WI38 (cell line): ENCODE data around the gene LMCD1.

ENCODE experiments used
- H3K4me3 ChIP-seq: 2 replicates; pipeline ENCODE4 v1.5.1; 2011; ENCODE audit warnings: low read depth, mild to moderate bottlenecking, control low read depth, low read length
- TF ChIP-seq, protein P1 (sequence below): IDR thresholded peaks from 2 replicates; pipeline ENCODE4 v1.5.1; 2012; ENCODE audit warnings: low read depth, mild to moderate bottlenecking, control low read depth, low read length

The LMCD1 gene

DNA sequence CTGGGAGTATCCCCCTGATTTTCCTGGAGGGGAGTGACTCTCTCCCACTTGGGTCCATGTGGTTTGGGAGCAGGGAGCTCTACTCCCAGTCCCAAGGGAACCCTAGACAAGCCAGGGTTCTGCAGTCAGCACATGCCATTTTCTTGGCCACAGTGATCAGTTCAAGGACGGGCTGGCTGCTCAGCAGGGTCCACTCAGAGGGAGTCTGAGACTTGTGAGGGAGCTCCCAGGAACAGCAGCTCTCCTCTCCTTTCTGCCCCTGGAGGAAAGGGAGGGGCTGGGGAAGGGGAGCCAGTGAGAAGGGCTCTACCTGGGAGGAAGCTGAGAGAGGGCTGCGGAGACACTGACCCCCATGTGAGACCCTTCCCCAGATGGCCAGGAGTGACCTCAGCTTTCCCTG lies 29.1 kb upstream of the LMCD1 start:
- TF ChIP-seq, protein P1, sequence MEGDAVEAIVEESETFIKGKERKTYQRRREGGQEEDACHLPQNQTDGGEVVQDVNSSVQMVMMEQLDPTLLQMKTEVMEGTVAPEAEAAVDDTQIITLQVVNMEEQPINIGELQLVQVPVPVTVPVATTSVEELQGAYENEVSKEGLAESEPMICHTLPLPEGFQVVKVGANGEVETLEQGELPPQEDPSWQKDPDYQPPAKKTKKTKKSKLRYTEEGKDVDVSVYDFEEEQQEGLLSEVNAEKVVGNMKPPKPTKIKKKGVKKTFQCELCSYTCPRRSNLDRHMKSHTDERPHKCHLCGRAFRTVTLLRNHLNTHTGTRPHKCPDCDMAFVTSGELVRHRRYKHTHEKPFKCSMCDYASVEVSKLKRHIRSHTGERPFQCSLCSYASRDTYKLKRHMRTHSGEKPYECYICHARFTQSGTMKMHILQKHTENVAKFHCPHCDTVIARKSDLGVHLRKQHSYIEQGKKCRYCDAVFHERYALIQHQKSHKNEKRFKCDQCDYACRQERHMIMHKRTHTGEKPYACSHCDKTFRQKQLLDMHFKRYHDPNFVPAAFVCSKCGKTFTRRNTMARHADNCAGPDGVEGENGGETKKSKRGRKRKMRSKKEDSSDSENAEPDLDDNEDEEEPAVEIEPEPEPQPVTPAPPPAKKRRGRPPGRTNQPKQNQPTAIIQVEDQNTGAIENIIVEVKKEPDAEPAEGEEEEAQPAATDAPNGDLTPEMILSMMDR: no peak
- no peak overlapping the region for H3K4me3 ChIP-seq

DNA sequence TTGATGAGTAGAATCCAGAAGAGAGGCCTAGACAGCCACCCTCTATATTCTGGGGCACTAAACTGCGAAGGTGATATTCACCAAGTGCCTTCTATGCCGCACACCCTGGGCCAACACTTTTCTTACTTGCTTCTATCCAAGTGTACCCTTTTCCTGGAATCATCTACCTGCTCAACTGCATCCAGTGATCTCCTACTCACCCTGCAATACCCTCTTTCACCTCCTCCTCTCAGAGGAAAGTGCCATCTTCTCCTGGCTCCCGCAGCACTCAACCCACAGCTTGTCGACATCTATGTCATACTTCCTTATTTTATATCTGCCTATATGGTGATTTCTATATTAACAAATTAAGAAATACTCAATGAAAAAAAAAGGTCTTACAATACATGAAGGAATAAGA lies 28.6 kb upstream of the LMCD1 start:
- H3K4me3 ChIP-seq: no peak overlapping the region
- TF ChIP-seq, protein P1: no peak

DNA sequence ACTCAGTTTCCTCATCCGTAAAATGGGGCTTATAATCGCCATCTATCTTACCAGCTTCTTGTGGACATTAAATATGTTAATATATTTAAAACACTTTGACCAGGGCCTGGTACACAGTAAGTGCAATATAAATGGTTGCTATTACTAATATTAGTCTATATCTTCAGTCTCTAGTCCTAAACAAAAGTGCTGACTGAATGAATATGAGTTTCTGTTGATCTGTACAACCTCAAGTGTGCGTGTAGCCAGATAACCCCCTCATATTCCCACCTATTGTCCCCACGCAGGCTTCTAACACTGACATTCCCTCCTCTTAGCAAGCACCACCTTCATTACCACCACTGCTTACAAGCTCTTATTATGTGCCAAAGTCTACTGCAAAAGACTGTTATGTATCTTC lies 27.6 kb upstream of the LMCD1 start:
- TF ChIP-seq, protein P1: no peak
- no peak overlapping the region for H3K4me3 ChIP-seq

DNA sequence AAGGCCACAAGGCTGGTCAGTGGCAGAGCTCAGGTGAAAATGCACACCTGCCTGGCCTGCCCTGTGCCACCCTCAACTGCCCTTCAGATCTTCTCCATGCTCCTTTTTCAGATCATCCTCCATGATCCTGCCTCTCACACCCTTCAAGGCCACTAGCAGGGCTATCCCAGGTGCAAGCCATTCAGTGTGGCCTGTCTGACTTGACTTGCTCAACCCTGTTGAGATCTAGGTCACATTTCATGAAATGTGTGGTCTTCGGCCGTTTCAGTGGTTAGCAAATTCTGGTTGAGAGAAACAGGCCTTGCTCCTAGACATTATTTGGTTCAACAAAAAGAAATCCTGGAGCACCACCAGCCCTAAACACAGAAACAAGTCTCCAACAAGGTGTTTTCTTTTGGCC lies 26.6 kb upstream of the LMCD1 start:
- H3K4me3 ChIP-seq: no peak overlapping the region
- TF ChIP-seq, protein P1: no peak

DNA sequence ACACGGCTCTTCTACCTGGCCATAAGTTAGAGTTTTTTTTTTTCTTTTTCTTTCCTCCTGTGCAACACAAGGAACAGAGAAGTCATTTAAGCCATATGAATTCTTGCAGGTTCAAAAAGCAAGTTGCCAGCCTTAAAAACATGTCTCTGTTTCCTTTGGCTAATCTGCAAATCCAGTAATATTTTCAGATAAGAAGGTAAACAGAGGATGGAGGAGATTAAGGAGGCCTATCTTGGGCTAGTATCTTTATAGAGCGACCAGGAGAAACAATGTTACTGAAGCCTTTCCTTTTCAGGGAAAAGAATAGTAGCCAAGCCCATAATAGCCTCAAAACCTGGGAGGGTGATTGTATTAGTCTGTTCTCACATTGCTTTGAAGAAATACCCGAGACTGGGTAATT lies 20.9 kb upstream of the LMCD1 start:
- no peak overlapping the region for H3K4me3 ChIP-seq

DNA sequence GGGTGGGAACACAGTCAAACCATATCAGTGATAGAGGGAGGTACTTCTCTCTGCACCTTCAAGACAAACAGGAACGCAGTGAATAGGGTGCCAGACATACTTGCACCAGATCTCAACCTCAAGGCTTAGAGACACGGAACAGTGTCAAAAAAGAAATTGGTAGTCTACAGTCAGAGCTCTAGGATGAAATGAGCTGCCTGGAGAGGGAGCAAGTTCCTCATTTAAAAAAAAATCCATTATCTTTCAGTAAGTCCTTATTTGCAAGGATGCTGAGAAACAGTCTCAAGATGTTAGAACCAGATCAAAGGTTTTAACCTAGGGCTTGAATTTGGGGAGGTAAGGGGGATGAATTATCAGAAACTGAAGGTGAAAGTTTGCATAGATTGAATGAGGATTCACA lies 20.2 kb upstream of the LMCD1 start:
- no peak overlapping the region for H3K4me3 ChIP-seq
- TF ChIP-seq, protein P1: no peak

More for the DNA sequence above, 20.9 kb upstream of the LMCD1 start:
- TF ChIP-seq, protein P1: no peak

DNA sequence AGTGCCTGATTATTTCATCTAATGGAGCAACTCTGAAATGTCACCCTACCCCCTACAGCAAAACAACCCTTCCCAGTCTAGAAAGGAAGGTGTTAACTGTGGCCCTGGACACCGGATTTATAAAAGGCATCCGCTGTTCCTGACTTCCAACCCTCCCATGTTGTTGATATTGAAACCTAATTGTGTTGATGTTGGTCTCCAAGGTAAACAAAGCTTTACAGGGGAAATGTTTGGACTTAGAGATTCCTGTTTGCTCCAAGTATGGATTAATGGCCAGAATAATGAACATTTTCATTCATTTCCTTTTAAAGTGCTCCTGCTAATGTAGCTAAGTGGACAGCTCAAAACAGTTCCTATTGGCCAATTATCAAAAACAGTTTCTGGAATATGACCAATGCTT lies 19.4 kb upstream of the LMCD1 start:
- TF ChIP-seq, protein P1: no peak
- no peak overlapping the region for H3K4me3 ChIP-seq
